ENCODE data around the gene SPAG4. TPM values are rescaled to one million over a fixed set of nuclear protein-coding genes. Genes with fewer than 3 reads are reported as not detected.

The SPAG4 gene
- total and polyA plus RNA-seq, 2 donors (not counting 1 experiment from before 2014, with no cell fraction given): 3.7 to 4.7 TPM

DNA sequence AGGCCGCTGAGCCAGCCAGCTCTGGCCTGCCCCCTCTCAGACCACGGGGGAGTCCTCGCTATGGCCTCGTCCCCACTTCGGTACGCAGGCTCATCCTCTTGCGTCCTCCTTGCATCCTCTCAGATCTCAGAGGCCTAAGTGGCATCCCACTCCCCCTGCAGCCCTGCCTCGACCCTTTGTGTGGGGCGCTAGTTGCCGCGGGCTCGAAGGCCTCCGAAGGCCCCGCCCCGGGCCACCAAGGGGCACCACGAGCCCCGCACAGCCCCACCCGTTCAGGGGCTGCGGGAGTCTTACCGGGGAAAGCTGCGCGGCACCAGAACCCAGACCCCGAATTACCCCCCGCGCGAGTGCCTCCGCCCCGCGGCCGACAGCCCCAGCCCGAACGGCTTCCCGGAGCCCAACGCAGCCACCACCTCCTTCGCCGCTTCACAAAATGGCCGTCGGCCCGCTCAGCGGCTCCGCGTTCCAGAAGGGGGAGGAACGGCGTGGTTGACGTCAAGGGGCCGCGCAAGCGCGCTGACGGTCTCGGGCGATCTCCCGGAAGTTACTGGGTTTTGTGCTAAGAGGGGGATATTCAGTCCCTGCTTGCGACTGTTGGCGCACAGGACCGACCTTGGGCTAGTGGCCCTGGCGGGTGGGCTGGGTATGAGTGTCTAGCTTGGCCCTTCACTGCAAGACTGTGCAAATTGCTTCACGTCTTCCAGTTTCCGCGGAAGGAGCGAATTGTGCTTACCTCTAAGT lies 49.0 kb downstream of the SPAG4 start, which contains the start of the genes CPNE1 and RBM12:
CPNE1 (minus strand) TSS at position 435 of the 741 bp plus-strand sequence. CDS start 31,977 bp downstream, outside the sequence.
RBM12 (minus strand) TSS at position 435 of the 741 bp plus-strand sequence. CDS start 9,578 bp downstream, outside the sequence.
- peak; percentile 96 for DNase-seq
- 0% methylated on average over 59 of the region's 61 CpGs for WGBS (ENCODE audit: insufficient coverage)
- Histone ChIP-seq H3K4me1 (ENCODE audit: control insufficient read depth in 2 of 2, insufficient read depth in 2 of 2, low read length in 2 of 2) (peaks cover 39 to 42% of the 10 kb centered on the region in 2 donors), H3K9me3 (ENCODE audit: control extremely low read depth in 1 of 3, control insufficient read depth in 2 of 3, insufficient read depth in 1 of 3, low read length in 2 of 3) (no peaks in the 10 kb centered on the region), H3K4me3 (ENCODE audit: control extremely low read depth in 1 of 5, extremely low read depth in 1 of 5, insufficient read depth in 1 of 5, low read depth in 2 of 5, low read length in 4 of 5) (peak within 1 kb of the TSS; percentile 76 to 98 (median 90)), H3K4me2 (replicated peaks; ENCODE audit: low read depth, low read length, poor library complexity, severe bottlenecking) (peak within 1 kb of the TSS; percentile 84), H2AFZ (ENCODE audit: insufficient read depth, low read depth, low read length, poor library complexity, severe bottlenecking) (peak within 1 kb of the TSS; percentile 92), H3K9ac (ENCODE audit: low read length) (peak within 1 kb of the TSS; percentile 90), H3K36me3 (replicated peaks in 1 of 2; ENCODE audit: control extremely low read depth in 1 of 2, control insufficient read depth in 1 of 2, extremely low read depth in 1 of 2, insufficient read depth in 2 of 2, low read length in 1 of 2) (peaks cover 0 to 10% of the 10 kb centered on the region in 2 experiments), H3K27ac (ENCODE audit: low read length in 2 of 2) (peak within 1 kb of the TSS; percentile 96 to 97), H3K27me3 (replicated peaks in 1 of 4; ENCODE audit: control extremely low read depth in 1 of 4, control insufficient read depth in 3 of 4, insufficient read depth in 4 of 4, low read length in 3 of 4) (no peaks in the 10 kb centered on the region), H3K79me2 (ENCODE audit: control insufficient read depth, insufficient read depth, low read length) (peaks cover 53% of the 10 kb centered on the region), H4K20me1 (ENCODE audit: control insufficient read depth, insufficient read depth, low read length, poor library complexity, severe bottlenecking) (peaks cover 5% of the 10 kb centered on the region)
- Mint-ChIP-seq H3K9me3 (ENCODE audit: insufficient read depth) (no peaks in the 10 kb centered on the region), H3K4me3 (peak within 1 kb of the TSS; percentile 92), H3K4me1 (peaks cover 48% of the 10 kb centered on the region), H3K27me3 (no peaks in the 10 kb centered on the region), H3K27ac (peak within 1 kb of the TSS; percentile 100)
- TF ChIP-seq EZH2 (IDR thresholded peaks at IDR 0.05; ENCODE audit: borderline replicate concordance, insufficient read depth, low read depth, low read length, poor library complexity, severe bottlenecking): no peak
- TF ChIP-seq, protein P1, sequence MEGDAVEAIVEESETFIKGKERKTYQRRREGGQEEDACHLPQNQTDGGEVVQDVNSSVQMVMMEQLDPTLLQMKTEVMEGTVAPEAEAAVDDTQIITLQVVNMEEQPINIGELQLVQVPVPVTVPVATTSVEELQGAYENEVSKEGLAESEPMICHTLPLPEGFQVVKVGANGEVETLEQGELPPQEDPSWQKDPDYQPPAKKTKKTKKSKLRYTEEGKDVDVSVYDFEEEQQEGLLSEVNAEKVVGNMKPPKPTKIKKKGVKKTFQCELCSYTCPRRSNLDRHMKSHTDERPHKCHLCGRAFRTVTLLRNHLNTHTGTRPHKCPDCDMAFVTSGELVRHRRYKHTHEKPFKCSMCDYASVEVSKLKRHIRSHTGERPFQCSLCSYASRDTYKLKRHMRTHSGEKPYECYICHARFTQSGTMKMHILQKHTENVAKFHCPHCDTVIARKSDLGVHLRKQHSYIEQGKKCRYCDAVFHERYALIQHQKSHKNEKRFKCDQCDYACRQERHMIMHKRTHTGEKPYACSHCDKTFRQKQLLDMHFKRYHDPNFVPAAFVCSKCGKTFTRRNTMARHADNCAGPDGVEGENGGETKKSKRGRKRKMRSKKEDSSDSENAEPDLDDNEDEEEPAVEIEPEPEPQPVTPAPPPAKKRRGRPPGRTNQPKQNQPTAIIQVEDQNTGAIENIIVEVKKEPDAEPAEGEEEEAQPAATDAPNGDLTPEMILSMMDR (IDR thresholded peaks at IDR 0.05): no peak
- intact Hi-C loops (cut with micrococcal nuclease): loop anchor here (1.0 to 2.0 kb wide), 6 partner anchors 35 to 290 kb away; partner anchors contain the start of genes ERGIC3, NFS1, RBM39 and ROMO1
- ATAC-seq (ENCODE audit: low read depth): peak; percentile 77
- CTCF ChIA-PET: interaction anchor here (0.6 to 1.8 kb wide), 5 partner anchors 25 to 219 kb away, joined by 3 to 6 read pairs (median 4); partner anchors contain the start of gene SPAG4
- POLR2A ChIA-PET: interaction anchor here (0.8 to 3.7 kb wide), 10 partner anchors 19 to 289 kb away, joined by 3 to 38 read pairs (median 4); partner anchors contain the start of genes ERGIC3, NFS1, PHF20 and RBM39

Data from B cell (primary cell).